Measurements from ENCODE around the gene BTRC.

DNA sequence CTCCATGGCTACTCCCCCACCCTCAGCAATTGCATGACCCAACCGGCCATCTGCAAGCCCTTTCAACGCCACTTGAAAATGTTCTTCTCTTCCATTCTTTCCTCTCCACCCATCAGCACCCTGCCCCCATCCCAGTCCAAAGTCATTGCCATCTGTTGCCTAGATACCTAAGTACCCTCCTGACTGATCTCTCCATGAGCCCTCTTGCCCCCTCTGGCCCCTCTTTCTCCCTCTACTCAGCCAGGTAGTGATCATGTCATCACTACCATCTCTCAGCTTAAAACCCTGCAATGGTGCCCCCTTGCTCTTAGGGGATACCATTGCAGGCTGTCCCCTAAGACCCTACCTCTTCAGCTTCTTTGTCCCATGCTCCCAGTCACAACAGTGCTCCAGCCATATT is 30.5 kb upstream of the BTRC start:
- no peak for TF ChIP-seq ESRRG (CRISPR knock-in tag; IDR thresholded peaks at IDR 0.05)
- TF ChIP-seq, protein P1, sequence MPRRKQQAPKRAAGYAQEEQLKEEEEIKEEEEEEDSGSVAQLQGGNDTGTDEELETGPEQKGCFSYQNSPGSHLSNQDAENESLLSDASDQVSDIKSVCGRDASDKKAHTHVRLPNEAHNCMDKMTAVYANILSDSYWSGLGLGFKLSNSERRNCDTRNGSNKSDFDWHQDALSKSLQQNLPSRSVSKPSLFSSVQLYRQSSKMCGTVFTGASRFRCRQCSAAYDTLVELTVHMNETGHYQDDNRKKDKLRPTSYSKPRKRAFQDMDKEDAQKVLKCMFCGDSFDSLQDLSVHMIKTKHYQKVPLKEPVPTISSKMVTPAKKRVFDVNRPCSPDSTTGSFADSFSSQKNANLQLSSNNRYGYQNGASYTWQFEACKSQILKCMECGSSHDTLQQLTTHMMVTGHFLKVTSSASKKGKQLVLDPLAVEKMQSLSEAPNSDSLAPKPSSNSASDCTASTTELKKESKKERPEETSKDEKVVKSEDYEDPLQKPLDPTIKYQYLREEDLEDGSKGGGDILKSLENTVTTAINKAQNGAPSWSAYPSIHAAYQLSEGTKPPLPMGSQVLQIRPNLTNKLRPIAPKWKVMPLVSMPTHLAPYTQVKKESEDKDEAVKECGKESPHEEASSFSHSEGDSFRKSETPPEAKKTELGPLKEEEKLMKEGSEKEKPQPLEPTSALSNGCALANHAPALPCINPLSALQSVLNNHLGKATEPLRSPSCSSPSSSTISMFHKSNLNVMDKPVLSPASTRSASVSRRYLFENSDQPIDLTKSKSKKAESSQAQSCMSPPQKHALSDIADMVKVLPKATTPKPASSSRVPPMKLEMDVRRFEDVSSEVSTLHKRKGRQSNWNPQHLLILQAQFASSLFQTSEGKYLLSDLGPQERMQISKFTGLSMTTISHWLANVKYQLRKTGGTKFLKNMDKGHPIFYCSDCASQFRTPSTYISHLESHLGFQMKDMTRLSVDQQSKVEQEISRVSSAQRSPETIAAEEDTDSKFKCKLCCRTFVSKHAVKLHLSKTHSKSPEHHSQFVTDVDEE (CRISPR knock-in tag; IDR thresholded peaks at IDR 0.05): no peak
- TF ChIP-seq ZFP30 (CRISPR knock-in tag; IDR thresholded peaks at IDR 0.05): no peak
- no peak for TF ChIP-seq ARNTL (CRISPR knock-in tag; IDR thresholded peaks at IDR 0.05; ENCODE audit: borderline replicate concordance, low read depth)
- TF ChIP-seq, protein P2, sequence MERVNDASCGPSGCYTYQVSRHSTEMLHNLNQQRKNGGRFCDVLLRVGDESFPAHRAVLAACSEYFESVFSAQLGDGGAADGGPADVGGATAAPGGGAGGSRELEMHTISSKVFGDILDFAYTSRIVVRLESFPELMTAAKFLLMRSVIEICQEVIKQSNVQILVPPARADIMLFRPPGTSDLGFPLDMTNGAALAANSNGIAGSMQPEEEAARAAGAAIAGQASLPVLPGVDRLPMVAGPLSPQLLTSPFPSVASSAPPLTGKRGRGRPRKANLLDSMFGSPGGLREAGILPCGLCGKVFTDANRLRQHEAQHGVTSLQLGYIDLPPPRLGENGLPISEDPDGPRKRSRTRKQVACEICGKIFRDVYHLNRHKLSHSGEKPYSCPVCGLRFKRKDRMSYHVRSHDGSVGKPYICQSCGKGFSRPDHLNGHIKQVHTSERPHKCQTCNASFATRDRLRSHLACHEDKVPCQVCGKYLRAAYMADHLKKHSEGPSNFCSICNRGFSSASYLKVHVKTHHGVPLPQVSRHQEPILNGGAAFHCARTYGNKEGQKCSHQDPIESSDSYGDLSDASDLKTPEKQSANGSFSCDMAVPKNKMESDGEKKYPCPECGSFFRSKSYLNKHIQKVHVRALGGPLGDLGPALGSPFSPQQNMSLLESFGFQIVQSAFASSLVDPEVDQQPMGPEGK (CRISPR knock-in tag; IDR thresholded peaks at IDR 0.05; ENCODE audit: borderline replicate concordance): no peak
- no peak for TF ChIP-seq ZNF8 (CRISPR knock-in tag; IDR thresholded peaks at IDR 0.05)
- no peak for TF ChIP-seq TCF4 (CRISPR knock-in tag; IDR thresholded peaks at IDR 0.05; ENCODE audit: borderline replicate concordance)
- TF ChIP-seq, protein P3, sequence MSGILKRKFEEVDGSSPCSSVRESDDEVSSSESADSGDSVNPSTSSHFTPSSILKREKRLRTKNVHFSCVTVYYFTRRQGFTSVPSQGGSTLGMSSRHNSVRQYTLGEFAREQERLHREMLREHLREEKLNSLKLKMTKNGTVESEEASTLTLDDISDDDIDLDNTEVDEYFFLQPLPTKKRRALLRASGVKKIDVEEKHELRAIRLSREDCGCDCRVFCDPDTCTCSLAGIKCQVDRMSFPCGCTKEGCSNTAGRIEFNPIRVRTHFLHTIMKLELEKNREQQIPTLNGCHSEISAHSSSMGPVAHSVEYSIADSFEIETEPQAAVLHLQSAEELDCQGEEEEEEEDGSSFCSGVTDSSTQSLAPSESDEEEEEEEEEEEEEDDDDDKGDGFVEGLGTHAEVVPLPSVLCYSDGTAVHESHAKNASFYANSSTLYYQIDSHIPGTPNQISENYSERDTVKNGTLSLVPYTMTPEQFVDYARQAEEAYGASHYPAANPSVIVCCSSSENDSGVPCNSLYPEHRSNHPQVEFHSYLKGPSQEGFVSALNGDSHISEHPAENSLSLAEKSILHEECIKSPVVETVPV (CRISPR knock-in tag; IDR thresholded peaks at IDR 0.05): no peak
- no peak for TF ChIP-seq SNAI2 (CRISPR knock-in tag; IDR thresholded peaks at IDR 0.05)
